Activated CD4-positive, alpha-beta T cell treated with anti-CD3 and anti-CD28 coated beads for 36 hours (primary cell): ENCODE results near the gene ECM1. TPM values are rescaled to one million over a fixed set of nuclear protein-coding genes. Genes with fewer than 3 reads are reported as not detected.

ENCODE experiments used
- ATAC-seq: fragments of 200-7000 bp; cut with Tn5 transposase; one replicate; pipeline ENCODE4 v1.10.0; 2021; ENCODE audit warnings: mild to moderate bottlenecking, moderate library complexity
- CTCF ChIA-PET: fragments of 350-600 bp; sonication (Branson Sonifier 250); formaldehyde crosslinking; loops from one replicate; lab custom pipeline; 2021; ENCODE audit warnings: antibody characterized with exemption; lab: Charles Lee
- POLR2A ChIA-PET: fragments of 350-600 bp; sonication (Branson Sonifier 250); formaldehyde crosslinking; loops from one replicate; lab custom pipeline; 2021; ENCODE audit warnings: antibody characterized with exemption, inconsistent platforms; lab: Charles Lee
- DNase-seq: peaks from one replicate; pipeline ENCODE4 v3.0.0-alpha.2; 2020
- H3K27ac Mint-ChIP-seq: one replicate; pipeline ENCODE4 v1.8.0; 2021; ENCODE audit warnings: mixed read lengths
- H3K27me3 Mint-ChIP-seq: one replicate; pipeline ENCODE4 v1.8.0; 2021; ENCODE audit warnings: mixed read lengths
- H3K36me3 Mint-ChIP-seq: one replicate; pipeline ENCODE4 v1.8.0; 2021; ENCODE audit warnings: low read depth, mixed read lengths
- H3K4me1 Mint-ChIP-seq: one replicate; pipeline ENCODE4 v1.8.0; 2021; ENCODE audit warnings: mixed read lengths
- H3K4me3 Mint-ChIP-seq: one replicate; pipeline ENCODE4 v1.8.0; 2021; ENCODE audit warnings: mild to moderate bottlenecking, moderate library complexity, mixed read lengths
- H3K9me3 Mint-ChIP-seq: one replicate; pipeline ENCODE4 v1.8.0; 2021; ENCODE audit warnings: low read depth, mixed read lengths
- intact Hi-C, 2 experiments: fragments of 100-400 bp; cut with DNase I in 1 of 2; cut with micrococcal nuclease in 1 of 2; formaldehyde crosslinking; loops; one replicate each; pipeline versions ENCODE4 v1.14.2 to v1.15.1; 2022 to 2024; cut with DNase I, micrococcal nuclease
- total RNA-seq, 2 experiments: library from RNA; stranded (reverse); gene quantifications; one replicate each; pipeline ENCODE4 v1.2.3, GENCODE V29; 2021

ECM1 gene
- total RNA-seq, 2 experiments from 2014 or later, result 0.96 to 1.2 TPM

- Mint-ChIP-seq H3K9me3 (no peaks in the 10 kb centered on the region), H3K36me3 (no peaks in the 10 kb centered on the region), H3K4me3 (no peak overlapping the region), H3K4me1 (peaks cover 30% of the 10 kb centered on the region), H3K27me3 (no peaks in the 10 kb centered on the region), H3K27ac (no peak overlapping the region)
- ATAC-seq (no peak), DNase-seq (no peak)
- CTCF ChIA-PET, result interaction anchor here (0.7 to 26.4 kb wide), 21 partner anchors 9 to 363 kb away, joined by 3 to 461 read pairs (median 4); partner anchors contain the start of genes ENSA, FALEC and MCL1
- POLR2A ChIA-PET, result interaction anchor here (0.6 to 7.7 kb wide), 5 partner anchors 9 to 70 kb away, joined by 5 to 333 read pairs (median 6); partner anchors contain the start of genes ADAMTSL4, ENSA and MCL1
- intact Hi-C loops, result no loop called here
Observed at GRCh38 chr1:150558761-150559655, 51.1 kb downstream of the ECM1 start.

- peaks cover 36% of the 10 kb centered on the region for H3K4me1 Mint-ChIP-seq
- DNase-seq, result no peak
- no peak overlapping the region for H3K27ac Mint-ChIP-seq
- intact Hi-C loops, result loop anchor here (1.0 to 10.0 kb wide), 16 partner anchors 72 to 768 kb away; partner anchors contain the start of genes ARNT (in 2 of the 2), CA14 (in 1 of the 2), CDC42SE1 (in 1 of the 2) and CERS2 (in 1 of the 2)
- no peak for ATAC-seq
- H3K36me3 Mint-ChIP-seq, result no peaks in the 10 kb centered on the region
- no peaks in the 10 kb centered on the region for H3K9me3 Mint-ChIP-seq
- POLR2A ChIA-PET, result interaction anchor here (0.6 to 7.7 kb wide), 5 partner anchors 8 to 69 kb away, joined by 5 to 333 read pairs (median 6); partner anchors contain the start of genes ADAMTSL4, ENSA and MCL1
- no peak overlapping the region for H3K4me3 Mint-ChIP-seq
- no peaks in the 10 kb centered on the region for H3K27me3 Mint-ChIP-seq
- CTCF ChIA-PET, result interaction anchor here (0.7 to 26.4 kb wide), 18 partner anchors 8 to 363 kb away, joined by 3 to 461 read pairs (median 4); partner anchors contain the start of genes ENSA, FALEC and MCL1
Observed at GRCh38 chr1:150559656-150560010, 51.7 kb downstream of the ECM1 start.

GRCh38 chr1:150560011-150560438 is 52.1 kb downstream of the ECM1 start:
- ATAC-seq (peak; percentile 11), DNase-seq (peak; percentile 87)
- H3K27me3 Mint-ChIP-seq, result no peaks in the 10 kb centered on the region
- H3K36me3 Mint-ChIP-seq, result peaks cover 3% of the 10 kb centered on the region
- H3K4me3 Mint-ChIP-seq, result peak overlapping the region; percentile 81
- peak overlapping the region; percentile 99 for H3K27ac Mint-ChIP-seq
- ChIA-PET POLR2A (interaction anchor here (0.6 to 7.7 kb wide), 6 partner anchors 8 to 69 kb away, joined by 5 to 333 read pairs (median 6); partner anchors contain the start of genes ADAMTSL4, ENSA and MCL1), CTCF (interaction anchor here (0.6 to 26.4 kb wide), 27 partner anchors 8 to 447 kb away, joined by 3 to 461 read pairs (median 5); partner anchors contain the start of genes ENSA, FALEC, MCL1 and MINDY1)
- no peaks in the 10 kb centered on the region for H3K9me3 Mint-ChIP-seq
- peaks cover 40% of the 10 kb centered on the region for H3K4me1 Mint-ChIP-seq
- intact Hi-C loops, result loop anchor here (1.0 to 10.0 kb wide), 16 partner anchors 73 to 767 kb away; partner anchors contain the start of genes ARNT (in 2 of the 2), CA14 (in 1 of the 2), CDC42SE1 (in 1 of the 2) and CERS2 (in 1 of the 2)

GRCh38 chr1:150560576-150561253 is 52.8 kb downstream of the ECM1 start:
- Mint-ChIP-seq H3K36me3 (peaks cover 3% of the 10 kb centered on the region), H3K4me1 (peaks cover 44% of the 10 kb centered on the region), H3K27ac (peak overlapping the region; percentile 99), H3K4me3 (peak overlapping the region; percentile 81), H3K9me3 (no peaks in the 10 kb centered on the region), H3K27me3 (no peaks in the 10 kb centered on the region)
- CTCF ChIA-PET, result interaction anchor here (0.6 to 26.4 kb wide), 43 partner anchors 8 to 501 kb away, joined by 3 to 461 read pairs (median 4); partner anchors contain the start of genes ADAMTSL4, C1orf54, CA14 and ENSA
- peak; percentile 47 for ATAC-seq
- intact Hi-C loops, result loop anchor here (1.0 to 10.0 kb wide), 25 partner anchors 17 to 767 kb away; partner anchors contain the start of genes ARNT (in 2 of the 2), ENSA (in 2 of the 2), TARS2 (in 2 of the 2) and CA14 (in 1 of the 2)
- POLR2A ChIA-PET, result interaction anchor here (0.6 to 7.7 kb wide), 7 partner anchors 12 to 415 kb away, joined by 3 to 333 read pairs (median 5); partner anchors contain the start of genes ADAMTSL4, ENSA, GOLPH3L and MCL1
- peak; percentile 94 for DNase-seq

- CTCF ChIA-PET, result interaction anchor here (0.5 to 26.4 kb wide), 31 partner anchors 7 to 445 kb away, joined by 3 to 461 read pairs (median 5); partner anchors contain the start of genes C1orf54, CA14, ENSA and GOLPH3L
- peak; percentile 83 for DNase-seq
- ATAC-seq, result peak; percentile 43
- POLR2A ChIA-PET, result interaction anchor here (0.6 to 7.7 kb wide), 11 partner anchors 10 to 198 kb away, joined by 3 to 333 read pairs (median 4); partner anchors contain the start of genes ENSA, GOLPH3L and MCL1
- Mint-ChIP-seq H3K27me3 (no peaks in the 10 kb centered on the region), H3K9me3 (no peaks in the 10 kb centered on the region), H3K4me3 (peak overlapping the region; percentile 81), H3K36me3 (peaks cover 3% of the 10 kb centered on the region), H3K4me1 (peaks cover 51% of the 10 kb centered on the region), H3K27ac (peak overlapping the region; percentile 99)
- intact Hi-C loops, result loop anchor here (1.0 to 10.0 kb wide), 23 partner anchors 16 to 766 kb away; partner anchors contain the start of genes ARNT (in 2 of the 2), ENSA (in 2 of the 2), TARS2 (in 2 of the 2) and CA14 (in 1 of the 2)
Observed at GRCh38 chr1:150561254-150561973, 53.5 kb downstream of the ECM1 start.

GRCh38 chr1:150561974-150562445 is 54.1 kb downstream of the ECM1 start:
- no peaks in the 10 kb centered on the region for H3K9me3 Mint-ChIP-seq
- H3K27ac Mint-ChIP-seq, result peak overlapping the region; percentile 99
- no peaks in the 10 kb centered on the region for H3K27me3 Mint-ChIP-seq
- intact Hi-C loops, result loop anchor here (1.0 to 10.0 kb wide), 26 partner anchors 15 to 765 kb away; partner anchors contain the start of genes ARNT (in 2 of the 2), ENSA (in 2 of the 2), GOLPH3L (in 2 of the 2) and TARS2 (in 2 of the 2)
- ChIA-PET POLR2A (interaction anchor here (0.9 to 7.7 kb wide), 9 partner anchors 10 to 198 kb away, joined by 3 to 333 read pairs (median 5); partner anchors contain the start of genes ENSA, GOLPH3L and MCL1), CTCF (interaction anchor here (0.5 to 26.4 kb wide), 11 partner anchors 11 to 445 kb away, joined by 3 to 461 read pairs (median 4); partner anchors contain the start of genes CA14, ENSA, MCL1 and MINDY1)
- H3K36me3 Mint-ChIP-seq, result peaks cover 3% of the 10 kb centered on the region
- peak; percentile 96 for DNase-seq
- peak overlapping the region; percentile 81 for H3K4me3 Mint-ChIP-seq
- peak; percentile 37 for ATAC-seq
- H3K4me1 Mint-ChIP-seq, result peaks cover 57% of the 10 kb centered on the region

- POLR2A ChIA-PET, result interaction anchor here (0.9 to 7.7 kb wide), 14 partner anchors 11 to 676 kb away, joined by 3 to 333 read pairs (median 4); partner anchors contain the start of genes ENSA, GOLPH3L and MCL1
- Mint-ChIP-seq H3K27me3 (no peaks in the 10 kb centered on the region), H3K4me1 (peaks cover 63% of the 10 kb centered on the region), H3K9me3 (no peaks in the 10 kb centered on the region), H3K27ac (peak overlapping the region; percentile 99), H3K36me3 (peaks cover 7% of the 10 kb centered on the region), H3K4me3 (peak overlapping the region; percentile 81)
- ATAC-seq (peak; percentile 33), DNase-seq (peak; percentile 94)
- intact Hi-C loops, result loop anchor here (1.0 to 10.0 kb wide), 14 partner anchors 49 to 765 kb away; partner anchors contain the start of genes ARNT (in 1 of the 2), CA14 (in 1 of the 2), CDC42SE1 (in 1 of the 2) and CTSS (in 1 of the 2)
- CTCF ChIA-PET, result interaction anchor here (0.5 to 26.4 kb wide), 8 partner anchors 11 to 444 kb away, joined by 3 to 461 read pairs (median 8); partner anchors contain the start of genes ENSA, MCL1 and MINDY1
Observed at GRCh38 chr1:150562446-150563339, 54.8 kb downstream of the ECM1 start.
